ENCODE results near the gene CCDC106.

The CCDC106 gene

GRCh38 chr19:55621205-55621672 lies 26.8 kb upstream of the CCDC106 start (continued):
- TF ChIP-seq ZNF510 (tag by site-specific recombination; IDR thresholded peaks at IDR 0.05; ENCODE audit: insufficient replicate concordance): no peak
- TF ChIP-seq ZNF354C (tag by site-specific recombination; IDR thresholded peaks at IDR 0.05; ENCODE audit: borderline replicate concordance, low read depth): no peak
- TF ChIP-seq ZNF777 (tag by site-specific recombination; IDR thresholded peaks at IDR 0.05; ENCODE audit: borderline replicate concordance): no peak
- no peak for TF ChIP-seq GFI1B (tag by site-specific recombination; IDR thresholded peaks at IDR 0.05)

GRCh38 chr19:55621673-55622231 lies 26.3 kb upstream of the CCDC106 start:
- POLR2A ChIA-PET: interaction anchor here (9.1 kb wide), 1 partner anchor 16 kb away, joined by 75 read pairs; the partner anchor contains the start of gene ZNF865
- Histone ChIP-seq H3K27ac (ENCODE audit: extremely low read depth, low read depth, low read length) (no peak overlapping the region), H3K36me3 (ENCODE audit: control insufficient read depth in 2 of 2, insufficient read depth in 1 of 2, low read length in 2 of 2) (peaks cover 5 to 7% of the 10 kb centered on the region in 2 experiments; a peak in 2 of 3 replicates), H3K4me3 (ENCODE audit: low read depth, low read length) (no peak overlapping the region), H3K4me1 (ENCODE audit: control insufficient read depth, insufficient read depth, low read length) (peaks cover 5% of the 10 kb centered on the region), H3K9me3 (ENCODE audit: control insufficient read depth, insufficient read depth, low read depth, low read length) (no peaks in the 10 kb centered on the region)
- CTCF ChIA-PET: interaction anchor here (4.6 kb wide), 1 partner anchor 15 kb away, joined by 29 read pairs; the partner anchor contains the start of gene ZNF865
- no peak for TF ChIP-seq ZFHX2 (tag by site-specific recombination; conservative IDR thresholded peaks at IDR 0.05)
- no peak for TF ChIP-seq ZNF639 (tag by site-specific recombination; IDR thresholded peaks at IDR 0.05)
- TF ChIP-seq ZNF596 (tag by site-specific recombination; IDR thresholded peaks at IDR 0.05): no peak
- no peak for TF ChIP-seq ZNF777 (tag by site-specific recombination; IDR thresholded peaks at IDR 0.05; ENCODE audit: borderline replicate concordance)
- TF ChIP-seq ZNF624 (tag by site-specific recombination; IDR thresholded peaks at IDR 0.05): no peak
- TF ChIP-seq ZNF121 (tag by site-specific recombination; IDR thresholded peaks at IDR 0.05): no peak
- TF ChIP-seq ZNF580 (tag by site-specific recombination; IDR thresholded peaks at IDR 0.05): no peak
- TF ChIP-seq KLF9 (tag by site-specific recombination; IDR thresholded peaks at IDR 0.05; ENCODE audit: low read depth): no peak
- TF ChIP-seq, protein P1, sequence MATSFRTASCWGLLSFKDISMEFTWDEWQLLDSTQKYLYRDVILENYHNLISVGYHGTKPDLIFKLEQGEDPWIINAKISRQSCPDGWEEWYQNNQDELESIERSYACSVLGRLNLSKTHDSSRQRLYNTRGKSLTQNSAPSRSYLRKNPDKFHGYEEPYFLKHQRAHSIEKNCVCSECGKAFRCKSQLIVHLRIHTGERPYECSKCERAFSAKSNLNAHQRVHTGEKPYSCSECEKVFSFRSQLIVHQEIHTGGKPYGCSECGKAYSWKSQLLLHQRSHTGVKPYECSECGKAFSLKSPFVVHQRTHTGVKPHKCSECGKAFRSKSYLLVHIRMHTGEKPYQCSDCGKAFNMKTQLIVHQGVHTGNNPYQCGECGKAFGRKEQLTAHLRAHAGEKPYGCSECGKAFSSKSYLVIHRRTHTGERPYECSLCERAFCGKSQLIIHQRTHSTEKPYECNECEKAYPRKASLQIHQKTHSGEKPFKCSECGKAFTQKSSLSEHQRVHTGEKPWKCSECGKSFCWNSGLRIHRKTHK (tag by site-specific recombination; IDR thresholded peaks at IDR 0.05): no peak
- TF ChIP-seq PRDM2 (tag by site-specific recombination; IDR thresholded peaks at IDR 0.05; ENCODE audit: borderline replicate concordance): no peak
- TF ChIP-seq ZNF274 (IDR thresholded peaks at IDR 0.05; ENCODE audit: low read length): no peak
- no peak for TF ChIP-seq ZNF274 (tag by site-specific recombination; IDR thresholded peaks at IDR 0.05; ENCODE audit: borderline replicate concordance)
- TF ChIP-seq ZNF19 (tag by site-specific recombination; IDR thresholded peaks at IDR 0.05; ENCODE audit: low read depth): no peak
- no peak for TF ChIP-seq ZNF350 (tag by site-specific recombination; IDR thresholded peaks at IDR 0.05)
- TF ChIP-seq MYNN (tag by site-specific recombination; IDR thresholded peaks at IDR 0.05; ENCODE audit: borderline replicate concordance): no peak
- no peak for TF ChIP-seq ELK4 (IDR thresholded peaks at IDR 0.05; ENCODE audit: borderline replicate concordance, low read depth, low read length)
- no peak for TF ChIP-seq WT1 (tag by site-specific recombination; IDR thresholded peaks at IDR 0.05)
- TF ChIP-seq ZNF488 (tag by site-specific recombination; IDR thresholded peaks at IDR 0.05): no peak
- no peak for TF ChIP-seq ZXDB (tag by site-specific recombination; IDR thresholded peaks at IDR 0.05)
- no peak for TF ChIP-seq ZNF645 (tag by site-specific recombination; IDR thresholded peaks at IDR 0.05)
